H9 (cell line): ENCODE results near the gene C1orf52. TPM values are rescaled to one million over a fixed set of nuclear protein-coding genes. Genes with fewer than 3 reads are reported as not detected.

Source experiments
- DNase-seq: peaks from one replicate; pipeline ENCODE4 v3.0.0-alpha.2; 2017
- H2AFZ ChIP-seq: one replicate; pipeline ENCODE4 v1.6.1; 2013; ENCODE audit warnings: mild to moderate bottlenecking, low read length, control low read depth, moderate library complexity
- H2AK5ac ChIP-seq: 2 replicates; pipeline ENCODE4 v1.6.1; 2013; ENCODE audit warnings: low read length, control low read depth, mixed read lengths; ENCODE audit not compliant: insufficient read length
- H2BK120ac ChIP-seq: one replicate; pipeline ENCODE4 v1.6.1; 2013; ENCODE audit warnings: low read depth, mild to moderate bottlenecking, low read length, control low read depth, inconsistent platforms; ENCODE audit not compliant: poor library complexity, severe bottlenecking
- H2BK12ac ChIP-seq: 2 replicates; pipeline ENCODE4 v1.6.1; 2013; ENCODE audit warnings: low read length, control low read depth, mixed read lengths, low read depth; ENCODE audit not compliant: insufficient read length
- H2BK15ac ChIP-seq: 2 replicates; pipeline ENCODE4 v1.6.1; 2013; ENCODE audit warnings: low read depth, low read length, control low read depth
- H2BK20ac ChIP-seq: one replicate; pipeline ENCODE4 v1.6.1; 2013; ENCODE audit warnings: low read depth, mild to moderate bottlenecking, low read length, control low read depth, inconsistent platforms; ENCODE audit not compliant: poor library complexity, severe bottlenecking
- H2BK5ac ChIP-seq: 2 replicates; pipeline ENCODE4 v1.6.1; 2013; ENCODE audit warnings: low read length, control low read depth, mixed read lengths; ENCODE audit not compliant: insufficient read length
- H3K14ac ChIP-seq: 2 replicates; pipeline ENCODE4 v1.6.1; 2013; ENCODE audit warnings: low read length, control low read depth; ENCODE audit not compliant: insufficient read depth
- H3K18ac ChIP-seq: 2 replicates; pipeline ENCODE4 v1.6.1; 2013; ENCODE audit warnings: low read depth, mild to moderate bottlenecking, mixed read lengths, low read length, control low read depth; ENCODE audit not compliant: insufficient read length
- H3K23ac ChIP-seq: 2 replicates; pipeline ENCODE4 v1.6.1; 2013; ENCODE audit warnings: low read length, control low read depth, mixed read lengths, low read depth; ENCODE audit not compliant: insufficient read length
- H3K23me2 ChIP-seq: 2 replicates; pipeline ENCODE4 v1.6.1; 2013; ENCODE audit warnings: low read depth, mild to moderate bottlenecking, mixed read lengths, low read length, control low read depth; ENCODE audit not compliant: insufficient read length, poor library complexity, severe bottlenecking
- H3K27ac ChIP-seq: 2 replicates; pipeline ENCODE4 v1.5.1; 2013; ENCODE audit warnings: low read length, control low read depth, mixed read lengths, low read depth; ENCODE audit not compliant: insufficient read length
- H3K27me3 ChIP-seq: 2 replicates; pipeline ENCODE4 v1.6.1; 2013; ENCODE audit warnings: low read length, control low read depth, inconsistent platforms; ENCODE audit not compliant: insufficient read depth
- H3K4ac ChIP-seq: 2 replicates; pipeline ENCODE4 v1.6.1; 2013; ENCODE audit warnings: low read depth, mild to moderate bottlenecking, control low read depth, inconsistent platforms, low read length, moderate library complexity
- H3K4me1 ChIP-seq: 2 replicates; pipeline ENCODE4 v1.6.1; 2013; ENCODE audit warnings: low read length, control low read depth, inconsistent platforms; ENCODE audit not compliant: insufficient read depth
- H3K4me2 ChIP-seq: 2 replicates; pipeline ENCODE4 v1.6.1; 2013; ENCODE audit warnings: low read length, control low read depth, mixed read lengths; ENCODE audit not compliant: insufficient read length, insufficient read depth
- H3K56ac ChIP-seq: 2 replicates; pipeline ENCODE4 v1.6.1; 2013; ENCODE audit warnings: low read depth, mild to moderate bottlenecking, mixed read lengths, low read length, control low read depth; ENCODE audit not compliant: insufficient read length
- H3K79me1 ChIP-seq: 2 replicates; pipeline ENCODE4 v1.6.1; 2013; ENCODE audit warnings: low read depth, mild to moderate bottlenecking, moderate library complexity, low read length, control low read depth, inconsistent platforms; ENCODE audit not compliant: insufficient read depth, poor library complexity, severe bottlenecking
- H3K79me2 ChIP-seq: 2 replicates; pipeline ENCODE4 v1.6.1; 2013; ENCODE audit warnings: low read length, control low read depth, inconsistent platforms; ENCODE audit not compliant: insufficient read depth
- H3K9ac ChIP-seq: 2 replicates; pipeline ENCODE4 v1.6.1; 2013; ENCODE audit warnings: low read length, control low read depth, mixed read lengths; ENCODE audit not compliant: insufficient read length; ENCODE audit errors: extremely low read depth
- H3K9me3 ChIP-seq: one replicate; pipeline ENCODE4 v1.6.1; 2013; ENCODE audit warnings: low read depth, low read length, inconsistent platforms; ENCODE audit not compliant: control insufficient read depth
- H3T11ph ChIP-seq: one replicate; pipeline ENCODE4 v1.6.1; 2013; ENCODE audit warnings: mild to moderate bottlenecking, low read length, control low read depth, inconsistent platforms
- H4K20me1 ChIP-seq: one replicate; pipeline ENCODE4 v1.6.1; 2013; ENCODE audit not compliant: control insufficient read depth, insufficient read length, insufficient read depth
- H4K5ac ChIP-seq: 2 replicates; pipeline ENCODE4 v1.6.1; 2013; ENCODE audit warnings: low read depth, mild to moderate bottlenecking, mixed read lengths, low read length, control low read depth; ENCODE audit not compliant: insufficient read length
- H4K8ac ChIP-seq: replicated peaks from 2 replicates; pipeline ENCODE4 v1.6.1; 2013; ENCODE audit warnings: low read length, control low read depth, mixed read lengths, low read depth; ENCODE audit not compliant: insufficient read length
- H4K91ac ChIP-seq: 2 replicates; pipeline ENCODE4 v1.6.1; 2013; ENCODE audit warnings: low read depth, mild to moderate bottlenecking, moderate library complexity, mixed read lengths, low read length, control low read depth; ENCODE audit not compliant: insufficient read length
- H3K27ac Mint-ChIP-seq, 3 experiments: 2 replicates in 2 of 3; 3 replicates in 1 of 3; pipeline ENCODE4 v1.8.0; 2020 to 2021; ENCODE audit warnings: mixed read lengths in 3 of 3, mild to moderate bottlenecking in 1 of 3, moderate library complexity in 1 of 3
- H3K27me3 Mint-ChIP-seq: 2 replicates; pipeline ENCODE4 v1.8.0; 2021; ENCODE audit warnings: low read depth, mild to moderate bottlenecking, moderate library complexity, mixed read lengths
- H3K36me3 Mint-ChIP-seq, 3 experiments: 2 replicates in 2 of 3; 3 replicates in 1 of 3; pipeline ENCODE4 v1.8.0; 2020 to 2021; ENCODE audit warnings: low read depth in 3 of 3, mixed read lengths in 3 of 3; ENCODE audit not compliant: insufficient read depth in 1 of 3
- H3K4me1 Mint-ChIP-seq, 2 experiments: 2 replicates each; pipeline ENCODE4 v1.8.0; 2020; ENCODE audit warnings: mixed read lengths in 2 of 2
- H3K4me3 Mint-ChIP-seq, 2 experiments: 2 replicates in 1 of 2; 3 replicates in 1 of 2; pipeline ENCODE4 v1.8.0; 2020 to 2021; ENCODE audit warnings: mild to moderate bottlenecking in 2 of 2, mixed read lengths in 2 of 2, moderate library complexity in 1 of 2
- H3K9me3 Mint-ChIP-seq, 2 experiments: 2 replicates in 1 of 2; 3 replicates in 1 of 2; pipeline ENCODE4 v1.8.0; 2020; ENCODE audit warnings: mild to moderate bottlenecking in 2 of 2, mixed read lengths in 2 of 2, moderate library complexity in 1 of 2
- WGBS: extraction: QIAGEN DNeasy Blood & Tissue Kit; methylation state at CpG from one replicate; pipeline ENCODE4 v1.1.7; 2013; ENCODE audit warnings: missing lambda C conversion rate, low lambda C conversion rate, mixed read lengths; ENCODE audit not compliant: insufficient read length; ENCODE audit errors: extremely low coverage; 5-methylcytosine and 5-hydroxymethylcytosine counted together
- total RNA-seq: library from RNA; stranded (reverse); gene quantifications from 2 replicates; pipeline ENCODE4 v1.2.1, GENCODE V29; 2021
- TF ChIP-seq, protein P1 (sequence below): fragments of 200-600 bp; sonication (generic); conservative IDR thresholded peaks from 3 replicates; pipeline ENCODE4 v1.8.0; 2021; ENCODE audit warnings: antibody characterized with exemption, mild to moderate bottlenecking

Gene C1orf52
- total RNA-seq, 1 experiment from 2014 or later = 45.1 TPM

GRCh38 chr1:85240174-85240601 is 19.3 kb downstream of the C1orf52 start:
- H3K9me3 ChIP-seq = no peaks in the 10 kb centered on the region
- H2AK5ac ChIP-seq = no peak overlapping the region
- no peaks in the 10 kb centered on the region; the same call in 1 of the 2 replicates for H3K4me1 ChIP-seq
- H3K23ac ChIP-seq = no peak overlapping the region
- no peaks in the 10 kb centered on the region for H3K9me3 Mint-ChIP-seq
- no peak overlapping the region for H2BK120ac ChIP-seq
- no peak overlapping the region for H2BK12ac ChIP-seq
- H2BK15ac ChIP-seq = no peak overlapping the region
- no peak overlapping the region; a peak in 1 of 7 replicates for H3K27ac Mint-ChIP-seq
- H3K27ac ChIP-seq = no peak overlapping the region
- H3K4ac ChIP-seq = no peak overlapping the region
- H3K18ac ChIP-seq = no peak overlapping the region
- H3K79me1 ChIP-seq = no peaks in the 10 kb centered on the region
- no peaks in the 10 kb centered on the region for H3K79me2 ChIP-seq
- no peak overlapping the region for H3K4me2 ChIP-seq
- no peaks in the 10 kb centered on the region for H3K36me3 Mint-ChIP-seq
- no peak overlapping the region for H2BK5ac ChIP-seq
- no peak overlapping the region for H3T11ph ChIP-seq
- no peak overlapping the region for H4K91ac ChIP-seq
- no peak overlapping the region for H3K14ac ChIP-seq
- H3K23me2 ChIP-seq = no peaks in the 10 kb centered on the region
- H2BK20ac ChIP-seq = no peak overlapping the region
- TF ChIP-seq, protein P1, sequence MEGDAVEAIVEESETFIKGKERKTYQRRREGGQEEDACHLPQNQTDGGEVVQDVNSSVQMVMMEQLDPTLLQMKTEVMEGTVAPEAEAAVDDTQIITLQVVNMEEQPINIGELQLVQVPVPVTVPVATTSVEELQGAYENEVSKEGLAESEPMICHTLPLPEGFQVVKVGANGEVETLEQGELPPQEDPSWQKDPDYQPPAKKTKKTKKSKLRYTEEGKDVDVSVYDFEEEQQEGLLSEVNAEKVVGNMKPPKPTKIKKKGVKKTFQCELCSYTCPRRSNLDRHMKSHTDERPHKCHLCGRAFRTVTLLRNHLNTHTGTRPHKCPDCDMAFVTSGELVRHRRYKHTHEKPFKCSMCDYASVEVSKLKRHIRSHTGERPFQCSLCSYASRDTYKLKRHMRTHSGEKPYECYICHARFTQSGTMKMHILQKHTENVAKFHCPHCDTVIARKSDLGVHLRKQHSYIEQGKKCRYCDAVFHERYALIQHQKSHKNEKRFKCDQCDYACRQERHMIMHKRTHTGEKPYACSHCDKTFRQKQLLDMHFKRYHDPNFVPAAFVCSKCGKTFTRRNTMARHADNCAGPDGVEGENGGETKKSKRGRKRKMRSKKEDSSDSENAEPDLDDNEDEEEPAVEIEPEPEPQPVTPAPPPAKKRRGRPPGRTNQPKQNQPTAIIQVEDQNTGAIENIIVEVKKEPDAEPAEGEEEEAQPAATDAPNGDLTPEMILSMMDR = peak; percentile 61
- H4K8ac ChIP-seq = no peak overlapping the region
- no peaks in the 10 kb centered on the region for H4K20me1 ChIP-seq
- no peaks in the 10 kb centered on the region; the same call in none of the 2 replicates for H3K27me3 Mint-ChIP-seq
- H4K5ac ChIP-seq = no peak overlapping the region
- H3K56ac ChIP-seq = no peak overlapping the region
- peak overlapping the region; percentile 67 for H2AFZ ChIP-seq
- no peak overlapping the region for H3K4me3 Mint-ChIP-seq
- peaks cover 26 to 28% of the 10 kb centered on the region in 2 experiments for H3K4me1 Mint-ChIP-seq
- DNase-seq = peak; percentile 47
- H3K9ac ChIP-seq = no peak overlapping the region
- no CpG with 5 or more reads among the region's 1 CpG for WGBS
- H3K27me3 ChIP-seq = no peaks in the 10 kb centered on the region
